Measurements from ENCODE around the gene DTNB. TPM values are rescaled to one million over a fixed set of nuclear protein-coding genes. Genes with fewer than 3 reads are reported as not detected.

The DTNB gene
- polyA plus RNA-seq, 1 of the 3 experiments (the other 2 are of a cell fraction) = 15.3 TPM

GRCh38 chr2:25430556-25430955, 242.8 kb downstream of the DTNB start (continued):
- TF ChIP-seq IRF3 (IDR thresholded peaks at IDR 0.05; ENCODE audit: low read depth, low read length) = no peak
- TF ChIP-seq PBX3 (IDR thresholded peaks at IDR 0.05) = no peak
- TF ChIP-seq SMC3 (IDR thresholded peaks at IDR 0.05; ENCODE audit: low read depth, low read length) = no peak
- no peak for TF ChIP-seq ELF1 (IDR thresholded peaks at IDR 0.05)
- TF ChIP-seq FOXM1 (IDR thresholded peaks at IDR 0.05; ENCODE audit: low read depth) = no peak
- no peak for TF ChIP-seq RFX5 (IDR thresholded peaks at IDR 0.05; ENCODE audit: low read length)
- no peak for TF ChIP-seq GABPA (IDR thresholded peaks at IDR 0.05; ENCODE audit: low read depth)

DNA sequence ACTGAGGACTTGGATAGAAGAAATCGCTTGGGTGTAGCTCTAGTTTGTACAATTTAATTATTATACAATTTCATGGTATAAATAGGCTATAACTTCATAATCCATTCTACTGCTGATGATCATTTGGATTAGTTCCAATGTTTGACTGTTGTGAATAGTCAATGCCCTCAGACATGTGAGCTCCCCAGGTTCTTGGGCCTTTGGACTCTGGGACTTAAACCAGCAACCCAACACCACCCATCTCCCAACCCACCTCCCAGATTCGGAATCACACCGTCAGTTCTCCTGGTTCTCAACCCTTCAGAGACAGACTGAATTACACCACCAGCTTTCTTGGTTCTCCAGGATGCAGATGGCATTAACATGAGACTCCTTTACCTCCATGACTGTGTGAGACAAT, 247.1 kb downstream of the DTNB start:
- Histone ChIP-seq H3K9me3 (no peaks in the 10 kb centered on the region), H3K27me3 (ENCODE audit: insufficient read depth) (no peaks in the 10 kb centered on the region), H3K4me3 (ENCODE audit: low read depth in 2 of 2, low read length in 1 of 2) (no peak overlapping the region), H3K36me3 (replicated peaks in 1 of 2; ENCODE audit: control insufficient read depth in 1 of 2, insufficient read depth in 2 of 2, low read length in 1 of 2) (no peaks in the 10 kb centered on the region), H4K20me1 (ENCODE audit: insufficient read depth) (no peaks in the 10 kb centered on the region), H3K27ac (ENCODE audit: low read depth in 2 of 2, low read length in 1 of 2) (no peak overlapping the region), H3K4me1 (ENCODE audit: control insufficient read depth in 1 of 2, insufficient read depth in 2 of 2, low read depth in 1 of 2, low read length in 1 of 2) (peaks cover 0 to 8% of the 10 kb centered on the region in 2 experiments; a peak in 2 of 4 replicates), H3K79me2 (ENCODE audit: insufficient read depth) (no peaks in the 10 kb centered on the region), H3K9me2 (no peaks in the 10 kb centered on the region), H3K4me2 (no peak overlapping the region), H3F3A (replicated peaks; ENCODE audit: insufficient read depth) (no peaks in the 10 kb centered on the region), H3K9ac (no peak overlapping the region), H2AFZ (ENCODE audit: low read depth) (no peak overlapping the region)
- DNase-seq = no peak
- 99% methylated on average over 3 of the region's 3 CpGs for WGBS (ENCODE audit: low lambda C conversion rate)
- ChIA-PET POLR2A (no interaction called here), CTCF (interaction anchor here (0.7 to 1.5 kb wide), 3 partner anchors 14 to 50 kb away, joined by 3 to 4 read pairs (median 3); no protein-coding TSS in a partner anchor)
- TF ChIP-seq, protein P1, sequence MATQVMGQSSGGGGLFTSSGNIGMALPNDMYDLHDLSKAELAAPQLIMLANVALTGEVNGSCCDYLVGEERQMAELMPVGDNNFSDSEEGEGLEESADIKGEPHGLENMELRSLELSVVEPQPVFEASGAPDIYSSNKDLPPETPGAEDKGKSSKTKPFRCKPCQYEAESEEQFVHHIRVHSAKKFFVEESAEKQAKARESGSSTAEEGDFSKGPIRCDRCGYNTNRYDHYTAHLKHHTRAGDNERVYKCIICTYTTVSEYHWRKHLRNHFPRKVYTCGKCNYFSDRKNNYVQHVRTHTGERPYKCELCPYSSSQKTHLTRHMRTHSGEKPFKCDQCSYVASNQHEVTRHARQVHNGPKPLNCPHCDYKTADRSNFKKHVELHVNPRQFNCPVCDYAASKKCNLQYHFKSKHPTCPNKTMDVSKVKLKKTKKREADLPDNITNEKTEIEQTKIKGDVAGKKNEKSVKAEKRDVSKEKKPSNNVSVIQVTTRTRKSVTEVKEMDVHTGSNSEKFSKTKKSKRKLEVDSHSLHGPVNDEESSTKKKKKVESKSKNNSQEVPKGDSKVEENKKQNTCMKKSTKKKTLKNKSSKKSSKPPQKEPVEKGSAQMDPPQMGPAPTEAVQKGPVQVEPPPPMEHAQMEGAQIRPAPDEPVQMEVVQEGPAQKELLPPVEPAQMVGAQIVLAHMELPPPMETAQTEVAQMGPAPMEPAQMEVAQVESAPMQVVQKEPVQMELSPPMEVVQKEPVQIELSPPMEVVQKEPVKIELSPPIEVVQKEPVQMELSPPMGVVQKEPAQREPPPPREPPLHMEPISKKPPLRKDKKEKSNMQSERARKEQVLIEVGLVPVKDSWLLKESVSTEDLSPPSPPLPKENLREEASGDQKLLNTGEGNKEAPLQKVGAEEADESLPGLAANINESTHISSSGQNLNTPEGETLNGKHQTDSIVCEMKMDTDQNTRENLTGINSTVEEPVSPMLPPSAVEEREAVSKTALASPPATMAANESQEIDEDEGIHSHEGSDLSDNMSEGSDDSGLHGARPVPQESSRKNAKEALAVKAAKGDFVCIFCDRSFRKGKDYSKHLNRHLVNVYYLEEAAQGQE (IDR thresholded peaks at IDR 0.05; ENCODE audit: low read depth, low read length) = no peak
- no peak for TF ChIP-seq FOSL2 (IDR thresholded peaks at IDR 0.05; ENCODE audit: borderline replicate concordance, low read depth)
- TF ChIP-seq USF1 (IDR thresholded peaks at IDR 0.05; ENCODE audit: borderline replicate concordance, low read depth) = no peak
- TF ChIP-seq MXI1 (IDR thresholded peaks at IDR 0.05; ENCODE audit: low read depth, low read length) = no peak
- no peak for TF ChIP-seq RAD21 (IDR thresholded peaks at IDR 0.05; ENCODE audit: low read length)
- TF ChIP-seq IRF3 (IDR thresholded peaks at IDR 0.05; ENCODE audit: low read depth, low read length) = no peak
- no peak for TF ChIP-seq GATA2 (CRISPR knock-in tag; IDR thresholded peaks at IDR 0.05)
- TF ChIP-seq SMC3 (IDR thresholded peaks at IDR 0.05; ENCODE audit: low read depth, low read length) = no peak
- TF ChIP-seq, protein P2, sequence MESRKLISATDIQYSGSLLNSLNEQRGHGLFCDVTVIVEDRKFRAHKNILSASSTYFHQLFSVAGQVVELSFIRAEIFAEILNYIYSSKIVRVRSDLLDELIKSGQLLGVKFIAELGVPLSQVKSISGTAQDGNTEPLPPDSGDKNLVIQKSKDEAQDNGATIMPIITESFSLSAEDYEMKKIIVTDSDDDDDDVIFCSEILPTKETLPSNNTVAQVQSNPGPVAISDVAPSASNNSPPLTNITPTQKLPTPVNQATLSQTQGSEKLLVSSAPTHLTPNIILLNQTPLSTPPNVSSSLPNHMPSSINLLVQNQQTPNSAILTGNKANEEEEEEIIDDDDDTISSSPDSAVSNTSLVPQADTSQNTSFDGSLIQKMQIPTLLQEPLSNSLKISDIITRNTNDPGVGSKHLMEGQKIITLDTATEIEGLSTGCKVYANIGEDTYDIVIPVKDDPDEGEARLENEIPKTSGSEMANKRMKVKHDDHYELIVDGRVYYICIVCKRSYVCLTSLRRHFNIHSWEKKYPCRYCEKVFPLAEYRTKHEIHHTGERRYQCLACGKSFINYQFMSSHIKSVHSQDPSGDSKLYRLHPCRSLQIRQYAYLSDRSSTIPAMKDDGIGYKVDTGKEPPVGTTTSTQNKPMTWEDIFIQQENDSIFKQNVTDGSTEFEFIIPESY (IDR thresholded peaks at IDR 0.05; ENCODE audit: borderline replicate concordance, low read depth) = no peak
- TF ChIP-seq YY1 (IDR thresholded peaks at IDR 0.05; ENCODE audit: low read depth) = no peak
- no peak for TF ChIP-seq MEF2A (IDR thresholded peaks at IDR 0.05; ENCODE audit: borderline replicate concordance, low read depth)
- no peak for TF ChIP-seq JUND (IDR thresholded peaks at IDR 0.05)
- no peak for TF ChIP-seq FOXJ3 (CRISPR knock-in tag; IDR thresholded peaks at IDR 0.05)
- no peak for TF ChIP-seq RCOR1 (IDR thresholded peaks at IDR 0.05; ENCODE audit: low read length)
- TF ChIP-seq FOXM1 (IDR thresholded peaks at IDR 0.05; ENCODE audit: low read depth) = no peak
- TF ChIP-seq, protein P3, sequence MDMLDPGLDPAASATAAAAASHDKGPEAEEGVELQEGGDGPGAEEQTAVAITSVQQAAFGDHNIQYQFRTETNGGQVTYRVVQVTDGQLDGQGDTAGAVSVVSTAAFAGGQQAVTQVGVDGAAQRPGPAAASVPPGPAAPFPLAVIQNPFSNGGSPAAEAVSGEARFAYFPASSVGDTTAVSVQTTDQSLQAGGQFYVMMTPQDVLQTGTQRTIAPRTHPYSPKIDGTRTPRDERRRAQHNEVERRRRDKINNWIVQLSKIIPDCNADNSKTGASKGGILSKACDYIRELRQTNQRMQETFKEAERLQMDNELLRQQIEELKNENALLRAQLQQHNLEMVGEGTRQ (IDR thresholded peaks at IDR 0.05; ENCODE audit: borderline replicate concordance, low read depth, low read length) = no peak
- no peak for TF ChIP-seq MAX (IDR thresholded peaks at IDR 0.05; ENCODE audit: low read depth)

Data from SK-N-SH (cell line).